Measurements from ENCODE around the gene BPIFB1. TPM values are rescaled to one million over a fixed set of nuclear protein-coding genes. Genes with fewer than 3 reads are reported as not detected.

Gene BPIFB1
- total and polyA plus RNA-seq, 2 of the 8 experiments (the other 6 are each of a cell fraction or from before 2014, with no cell fraction given): not detected

DNA sequence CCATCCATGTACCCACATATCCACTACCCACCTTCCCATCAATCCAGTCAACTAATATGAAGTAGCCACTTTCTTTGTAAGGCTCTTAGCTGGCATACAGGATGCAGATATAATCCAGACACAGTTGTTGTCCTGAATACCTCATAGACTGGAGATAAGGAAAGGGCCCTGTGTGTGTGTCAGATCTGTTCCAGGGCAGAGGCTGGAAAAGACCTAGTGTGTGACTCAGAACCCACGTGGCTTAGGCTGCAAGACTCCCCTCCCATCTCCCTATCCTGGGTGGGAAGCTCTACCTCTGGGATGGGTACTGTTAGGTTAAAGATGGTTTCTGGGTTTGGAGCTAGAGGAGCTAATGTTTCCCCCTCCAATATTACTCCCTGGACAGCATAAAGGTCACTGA lies 43.6 kb upstream of the BPIFB1 start (continued):
- TF ChIP-seq, protein P1, sequence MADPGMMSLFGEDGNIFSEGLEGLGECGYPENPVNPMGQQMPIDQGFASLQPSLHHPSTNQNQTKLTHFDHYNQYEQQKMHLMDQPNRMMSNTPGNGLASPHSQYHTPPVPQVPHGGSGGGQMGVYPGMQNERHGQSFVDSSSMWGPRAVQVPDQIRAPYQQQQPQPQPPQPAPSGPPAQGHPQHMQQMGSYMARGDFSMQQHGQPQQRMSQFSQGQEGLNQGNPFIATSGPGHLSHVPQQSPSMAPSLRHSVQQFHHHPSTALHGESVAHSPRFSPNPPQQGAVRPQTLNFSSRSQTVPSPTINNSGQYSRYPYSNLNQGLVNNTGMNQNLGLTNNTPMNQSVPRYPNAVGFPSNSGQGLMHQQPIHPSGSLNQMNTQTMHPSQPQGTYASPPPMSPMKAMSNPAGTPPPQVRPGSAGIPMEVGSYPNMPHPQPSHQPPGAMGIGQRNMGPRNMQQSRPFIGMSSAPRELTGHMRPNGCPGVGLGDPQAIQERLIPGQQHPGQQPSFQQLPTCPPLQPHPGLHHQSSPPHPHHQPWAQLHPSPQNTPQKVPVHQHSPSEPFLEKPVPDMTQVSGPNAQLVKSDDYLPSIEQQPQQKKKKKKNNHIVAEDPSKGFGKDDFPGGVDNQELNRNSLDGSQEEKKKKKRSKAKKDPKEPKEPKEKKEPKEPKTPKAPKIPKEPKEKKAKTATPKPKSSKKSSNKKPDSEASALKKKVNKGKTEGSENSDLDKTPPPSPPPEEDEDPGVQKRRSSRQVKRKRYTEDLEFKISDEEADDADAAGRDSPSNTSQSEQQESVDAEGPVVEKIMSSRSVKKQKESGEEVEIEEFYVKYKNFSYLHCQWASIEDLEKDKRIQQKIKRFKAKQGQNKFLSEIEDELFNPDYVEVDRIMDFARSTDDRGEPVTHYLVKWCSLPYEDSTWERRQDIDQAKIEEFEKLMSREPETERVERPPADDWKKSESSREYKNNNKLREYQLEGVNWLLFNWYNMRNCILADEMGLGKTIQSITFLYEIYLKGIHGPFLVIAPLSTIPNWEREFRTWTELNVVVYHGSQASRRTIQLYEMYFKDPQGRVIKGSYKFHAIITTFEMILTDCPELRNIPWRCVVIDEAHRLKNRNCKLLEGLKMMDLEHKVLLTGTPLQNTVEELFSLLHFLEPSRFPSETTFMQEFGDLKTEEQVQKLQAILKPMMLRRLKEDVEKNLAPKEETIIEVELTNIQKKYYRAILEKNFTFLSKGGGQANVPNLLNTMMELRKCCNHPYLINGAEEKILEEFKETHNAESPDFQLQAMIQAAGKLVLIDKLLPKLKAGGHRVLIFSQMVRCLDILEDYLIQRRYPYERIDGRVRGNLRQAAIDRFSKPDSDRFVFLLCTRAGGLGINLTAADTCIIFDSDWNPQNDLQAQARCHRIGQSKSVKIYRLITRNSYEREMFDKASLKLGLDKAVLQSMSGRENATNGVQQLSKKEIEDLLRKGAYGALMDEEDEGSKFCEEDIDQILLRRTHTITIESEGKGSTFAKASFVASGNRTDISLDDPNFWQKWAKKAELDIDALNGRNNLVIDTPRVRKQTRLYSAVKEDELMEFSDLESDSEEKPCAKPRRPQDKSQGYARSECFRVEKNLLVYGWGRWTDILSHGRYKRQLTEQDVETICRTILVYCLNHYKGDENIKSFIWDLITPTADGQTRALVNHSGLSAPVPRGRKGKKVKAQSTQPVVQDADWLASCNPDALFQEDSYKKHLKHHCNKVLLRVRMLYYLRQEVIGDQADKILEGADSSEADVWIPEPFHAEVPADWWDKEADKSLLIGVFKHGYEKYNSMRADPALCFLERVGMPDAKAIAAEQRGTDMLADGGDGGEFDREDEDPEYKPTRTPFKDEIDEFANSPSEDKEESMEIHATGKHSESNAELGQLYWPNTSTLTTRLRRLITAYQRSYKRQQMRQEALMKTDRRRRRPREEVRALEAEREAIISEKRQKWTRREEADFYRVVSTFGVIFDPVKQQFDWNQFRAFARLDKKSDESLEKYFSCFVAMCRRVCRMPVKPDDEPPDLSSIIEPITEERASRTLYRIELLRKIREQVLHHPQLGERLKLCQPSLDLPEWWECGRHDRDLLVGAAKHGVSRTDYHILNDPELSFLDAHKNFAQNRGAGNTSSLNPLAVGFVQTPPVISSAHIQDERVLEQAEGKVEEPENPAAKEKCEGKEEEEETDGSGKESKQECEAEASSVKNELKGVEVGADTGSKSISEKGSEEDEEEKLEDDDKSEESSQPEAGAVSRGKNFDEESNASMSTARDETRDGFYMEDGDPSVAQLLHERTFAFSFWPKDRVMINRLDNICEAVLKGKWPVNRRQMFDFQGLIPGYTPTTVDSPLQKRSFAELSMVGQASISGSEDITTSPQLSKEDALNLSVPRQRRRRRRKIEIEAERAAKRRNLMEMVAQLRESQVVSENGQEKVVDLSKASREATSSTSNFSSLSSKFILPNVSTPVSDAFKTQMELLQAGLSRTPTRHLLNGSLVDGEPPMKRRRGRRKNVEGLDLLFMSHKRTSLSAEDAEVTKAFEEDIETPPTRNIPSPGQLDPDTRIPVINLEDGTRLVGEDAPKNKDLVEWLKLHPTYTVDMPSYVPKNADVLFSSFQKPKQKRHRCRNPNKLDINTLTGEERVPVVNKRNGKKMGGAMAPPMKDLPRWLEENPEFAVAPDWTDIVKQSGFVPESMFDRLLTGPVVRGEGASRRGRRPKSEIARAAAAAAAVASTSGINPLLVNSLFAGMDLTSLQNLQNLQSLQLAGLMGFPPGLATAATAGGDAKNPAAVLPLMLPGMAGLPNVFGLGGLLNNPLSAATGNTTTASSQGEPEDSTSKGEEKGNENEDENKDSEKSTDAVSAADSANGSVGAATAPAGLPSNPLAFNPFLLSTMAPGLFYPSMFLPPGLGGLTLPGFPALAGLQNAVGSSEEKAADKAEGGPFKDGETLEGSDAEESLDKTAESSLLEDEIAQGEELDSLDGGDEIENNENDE (IDR thresholded peaks at IDR 0.05; ENCODE audit: insufficient replicate concordance, low read length): no peak
- TF ChIP-seq SIRT6 (IDR thresholded peaks at IDR 0.05; ENCODE audit: low read length) (no peak), RFX5 (IDR thresholded peaks at IDR 0.05; ENCODE audit: borderline replicate concordance, low read depth, low read length) (no peak), TAF1 (IDR thresholded peaks at IDR 0.05; ENCODE audit: low read depth, low read length) (no peak), CTBP2 (IDR thresholded peaks at IDR 0.05; ENCODE audit: borderline replicate concordance, insufficient read depth, insufficient read length, low read length) (no peak)
- TF ChIP-seq, protein P2, sequence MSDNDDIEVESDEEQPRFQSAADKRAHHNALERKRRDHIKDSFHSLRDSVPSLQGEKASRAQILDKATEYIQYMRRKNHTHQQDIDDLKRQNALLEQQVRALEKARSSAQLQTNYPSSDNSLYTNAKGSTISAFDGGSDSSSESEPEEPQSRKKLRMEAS (IDR thresholded peaks at IDR 0.05): no peak

All from H1 (cell line).